HG03097 (cell line): ENCODE measurements around the gene ANKRD65.
"Not testable (repeated sequence)": the region's sequence is repeated elsewhere in the genome, so short reads cannot be mapped to it uniquely, and the experiment has no call there.

Experiments
- ATAC-seq: cut with Tn5 transposase; IDR thresholded peaks from one replicate; pipeline ENCODE4 v1.9.1; 2021; ENCODE audit not compliant: unreplicated experiment, low FRiP score

ANKRD65 gene

DNA sequence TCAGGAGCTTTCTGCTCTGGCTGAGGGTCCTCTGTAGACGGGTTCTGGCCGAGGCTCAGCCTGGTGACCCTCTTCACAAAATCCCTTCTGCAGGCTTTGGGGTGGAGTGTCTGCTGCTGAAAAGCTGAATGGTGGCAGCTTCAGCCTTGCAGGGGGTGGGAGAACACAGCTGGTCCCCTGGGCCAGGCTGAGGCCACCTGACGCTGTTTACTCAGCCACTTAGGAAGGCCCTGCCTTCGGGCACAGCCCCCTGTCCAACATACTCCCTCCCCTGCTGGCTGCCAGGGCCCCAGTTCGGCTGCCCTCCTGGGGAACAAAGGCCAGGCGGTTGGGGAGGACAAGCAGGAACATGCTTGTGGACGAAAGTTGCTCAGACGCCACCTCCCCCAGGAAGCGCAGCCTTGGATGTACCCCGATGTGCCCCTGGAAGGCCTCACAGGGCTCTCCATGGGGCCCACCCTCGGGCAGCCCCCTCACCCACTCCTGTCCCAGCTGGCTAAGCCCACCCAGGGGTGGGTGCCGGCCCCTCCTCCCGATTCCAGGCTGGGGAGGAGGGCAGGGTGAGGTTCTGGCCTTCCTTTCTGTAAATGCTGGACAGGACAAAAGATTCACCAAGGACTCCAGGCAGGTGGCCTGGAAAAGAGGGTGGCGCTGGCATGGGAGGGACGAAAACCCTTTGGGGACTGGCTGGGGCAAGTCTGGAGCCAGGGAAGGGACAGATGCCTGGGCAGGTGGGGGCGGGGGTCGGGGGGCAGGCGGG is at the start of gene ANKRD65:
TSS of gene ANKRD65 (minus strand) at position 130 of the 760 bp plus-strand sequence. CDS start 271 bp downstream, outside the sequence.
- no peak for ATAC-seq

GRCh38 chr1:1468196-1468985 is 47.3 kb upstream of the ANKRD65 start:
- ATAC-seq, result not testable (repeated sequence)

DNA sequence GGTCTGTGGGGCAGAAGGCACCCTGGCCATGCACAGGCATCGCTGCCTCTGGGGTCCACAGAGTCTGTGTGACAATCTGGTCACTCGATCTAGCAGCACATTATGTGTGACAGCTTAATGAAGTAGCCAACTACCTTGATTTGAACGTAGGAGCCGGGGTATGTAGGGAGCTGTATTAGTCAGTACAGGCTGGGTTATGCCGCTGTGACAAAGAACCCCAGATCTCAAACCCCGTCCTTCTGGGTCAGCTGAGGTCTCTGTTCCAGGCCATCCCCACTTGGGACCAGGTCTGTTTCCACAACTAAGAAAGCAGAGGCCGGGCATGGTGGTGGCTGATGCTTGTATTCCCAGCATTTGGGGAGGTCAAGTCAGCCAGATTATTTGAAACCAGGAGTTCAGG is 42.2 kb upstream of the ANKRD65 start:
- ATAC-seq, result no peak

DNA sequence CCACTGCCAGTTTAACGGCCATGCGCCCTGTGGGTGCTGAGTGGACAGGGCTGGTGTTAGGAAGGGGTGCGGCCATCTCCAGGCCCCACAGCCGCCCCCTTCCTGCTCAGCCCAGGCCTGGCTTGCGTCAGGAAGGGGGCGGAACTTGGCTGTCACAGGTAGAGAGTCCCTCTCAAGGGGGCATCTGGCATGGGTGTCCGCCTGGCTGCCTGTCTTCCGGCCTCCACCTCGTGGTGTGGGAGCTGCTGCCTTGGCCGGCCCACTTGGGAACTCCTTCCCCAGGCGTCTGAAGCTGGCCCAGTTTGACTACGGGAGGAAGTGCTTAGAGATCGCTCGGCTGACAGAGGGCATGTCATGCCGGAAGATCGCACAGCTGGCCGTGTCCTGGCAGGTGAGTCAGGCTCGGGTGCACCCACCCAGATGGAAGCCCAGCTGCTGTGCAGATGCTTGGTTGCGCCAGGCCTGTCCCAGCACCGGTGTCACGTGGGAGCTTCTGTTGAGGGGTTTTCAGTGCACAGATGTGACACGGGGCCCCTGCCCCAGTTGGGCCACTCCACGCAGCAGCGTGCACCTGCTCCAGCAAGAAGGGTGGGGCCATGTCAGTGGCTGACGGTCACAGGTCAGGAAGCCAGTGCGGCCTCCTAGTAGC is 41.4 kb upstream of the ANKRD65 start:
- ATAC-seq, result no peak

DNA sequence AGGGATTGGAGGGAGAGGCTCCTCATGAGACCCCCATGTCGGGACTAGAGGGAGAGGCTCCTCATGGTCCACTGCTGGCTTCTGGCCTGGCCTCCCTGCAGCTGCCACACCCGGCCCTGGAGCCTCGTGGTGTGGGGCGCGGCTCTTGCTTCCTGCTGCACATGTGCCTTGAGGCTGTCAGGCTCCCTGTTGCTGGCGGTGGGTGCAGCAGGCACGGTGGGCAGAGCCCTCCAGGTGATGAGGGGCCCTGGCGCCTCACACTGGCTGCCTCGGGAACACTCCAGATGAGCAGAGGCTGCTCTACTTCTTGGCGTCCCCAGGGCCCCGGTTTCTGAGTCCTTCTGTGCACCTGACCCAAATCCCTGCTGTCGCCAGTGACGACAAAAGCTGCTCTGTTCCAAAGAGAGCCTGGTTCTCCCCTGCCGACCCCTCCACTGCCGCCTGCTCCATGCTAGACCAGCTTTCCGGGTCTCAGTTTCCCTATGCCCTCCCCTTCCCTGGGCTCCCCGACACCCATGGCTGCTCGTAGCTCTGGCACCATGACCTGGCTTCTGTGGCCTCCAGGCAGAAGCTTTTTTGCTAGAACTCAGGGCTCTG is 40.7 kb upstream of the ANKRD65 start:
- ATAC-seq, result no peak

DNA sequence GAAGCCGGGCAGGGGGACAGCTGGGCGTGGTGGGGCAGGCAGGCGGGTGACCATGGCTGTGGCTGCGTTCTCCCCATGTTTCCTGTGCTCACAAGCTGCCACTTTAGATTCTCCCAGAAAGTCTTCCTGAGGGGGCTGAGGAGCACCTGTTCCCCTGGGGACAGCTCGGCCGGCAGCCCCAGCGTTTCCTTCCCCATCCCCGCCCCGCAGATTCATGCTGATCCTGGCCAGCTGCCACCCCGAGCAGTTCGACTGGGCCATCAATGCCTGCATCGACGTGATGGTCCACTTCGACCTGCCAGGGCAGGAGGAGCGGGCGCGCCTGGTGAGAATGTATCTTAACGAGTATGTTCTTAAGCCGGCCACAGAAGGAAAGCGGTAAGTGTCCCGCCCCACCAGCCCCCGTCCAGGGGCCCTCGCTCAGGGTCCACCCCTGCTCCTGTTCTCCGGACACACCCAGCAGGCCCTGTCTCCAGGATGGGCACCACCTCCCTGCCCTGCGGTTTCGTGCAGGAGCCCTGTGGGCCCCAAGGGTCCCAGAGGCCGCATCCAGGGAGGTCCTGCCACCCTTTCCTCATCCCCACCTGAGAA is 39.6 kb upstream of the ANKRD65 start:
- no peak for ATAC-seq

GRCh38 chr1:1459711-1460110 is 38.6 kb upstream of the ANKRD65 start:
- not testable (repeated sequence) for ATAC-seq

DNA sequence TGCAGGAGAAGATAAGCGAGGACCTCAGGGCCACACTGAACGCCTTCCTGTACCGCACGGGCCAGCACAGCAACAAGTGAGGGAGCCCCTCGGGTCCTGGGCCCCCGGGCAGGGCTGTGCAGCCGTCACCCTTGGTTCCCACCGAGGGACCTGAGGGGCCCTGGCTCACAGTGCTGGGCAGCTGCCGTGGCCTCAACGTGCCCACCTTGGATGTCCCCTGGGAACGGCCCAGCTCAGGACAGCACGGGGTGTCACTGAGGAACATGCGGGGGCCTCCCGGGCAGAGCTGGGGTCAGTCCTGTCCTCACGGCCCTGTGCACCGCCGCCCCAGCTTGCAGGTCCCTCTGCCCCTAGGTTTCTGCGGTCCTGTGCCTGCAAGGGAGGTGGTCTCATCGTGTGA is 38.1 kb upstream of the ANKRD65 start:
- ATAC-seq, result not testable (repeated sequence)

- ATAC-seq, result not testable (repeated sequence)
Observed at GRCh38 chr1:1456683-1457255, 35.7 kb upstream of the ANKRD65 start.

DNA sequence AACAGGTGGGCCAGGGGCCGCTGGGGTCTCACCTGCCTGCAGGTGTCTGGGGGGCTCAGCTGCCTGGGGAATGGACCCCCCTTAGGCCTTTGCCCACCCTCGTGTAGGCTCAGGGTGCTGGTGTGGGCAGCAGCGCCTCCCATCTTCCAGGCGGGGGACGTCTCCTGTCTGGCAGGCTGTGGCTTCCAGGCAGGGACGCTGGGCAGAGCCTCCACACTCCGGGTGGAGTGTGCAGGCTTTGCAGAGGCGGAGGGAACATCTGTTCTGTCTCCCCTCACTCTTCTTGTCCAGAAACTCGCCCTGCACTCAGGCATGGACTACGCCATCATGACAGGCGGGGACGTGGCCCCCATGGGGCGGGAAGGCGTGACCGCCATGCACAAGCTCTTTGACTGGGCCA is 34.9 kb upstream of the ANKRD65 start:
- not testable (repeated sequence) for ATAC-seq

GRCh38 chr1:1455366-1455884 is 34.3 kb upstream of the ANKRD65 start:
- ATAC-seq, result no peak

DNA sequence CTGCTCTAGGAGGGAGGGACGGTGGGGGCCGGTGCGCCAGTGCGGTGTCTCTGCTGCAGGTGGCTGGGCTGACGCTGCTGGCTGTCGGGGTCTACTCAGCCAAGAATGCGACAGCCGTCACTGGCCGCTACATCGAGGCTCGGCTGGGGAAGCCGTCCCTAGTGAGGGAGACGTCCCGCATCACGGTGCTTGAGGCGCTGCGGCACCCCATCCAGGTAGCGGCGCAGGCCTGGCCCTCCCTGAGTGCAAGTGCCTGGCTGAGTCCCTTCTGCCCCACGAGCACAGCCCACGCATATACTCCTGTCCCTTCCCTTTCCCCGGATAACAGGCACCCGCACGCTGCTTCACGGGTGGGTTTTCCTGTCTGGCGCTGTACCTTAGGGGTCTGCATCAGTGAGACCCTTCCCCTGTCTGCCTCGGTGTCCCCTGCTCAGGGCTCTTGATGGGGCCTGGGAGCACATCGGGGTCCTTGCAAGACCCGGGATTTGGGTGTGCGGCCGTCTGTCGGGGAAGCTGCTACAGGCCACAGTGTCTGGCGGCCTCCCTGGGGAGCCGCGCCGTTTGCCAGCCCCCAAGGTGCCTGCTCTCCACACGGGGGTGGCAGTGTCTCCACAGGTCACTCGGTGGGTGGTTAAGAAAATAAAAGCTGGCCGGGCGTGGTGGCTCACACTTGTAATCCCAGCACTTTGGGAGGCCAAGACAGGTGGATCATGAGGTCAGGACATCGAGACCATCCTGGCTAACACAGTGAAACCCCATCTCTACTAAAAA is 33.4 kb upstream of the ANKRD65 start:
- not testable (repeated sequence) for ATAC-seq

- no peak for ATAC-seq
Observed at GRCh38 chr1:1452882-1453281, 31.8 kb upstream of the ANKRD65 start.

DNA sequence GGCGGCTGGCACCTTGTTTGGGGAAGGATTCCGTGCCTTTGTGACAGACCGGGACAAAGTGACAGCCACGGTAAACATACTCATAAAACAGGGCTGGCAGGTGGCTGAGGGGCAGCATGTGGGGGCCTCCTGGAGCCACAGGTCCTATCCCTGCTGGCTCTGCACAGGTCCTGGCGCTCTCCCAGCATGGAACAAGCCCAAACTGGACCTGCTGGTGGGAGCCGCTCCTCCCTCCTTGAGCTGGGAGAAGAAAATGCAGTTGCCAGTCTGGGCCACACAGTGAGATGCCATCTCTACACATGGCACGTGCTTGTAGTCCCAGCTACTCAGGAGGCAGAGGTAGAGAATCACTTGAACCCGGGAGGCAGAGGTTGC is 31.3 kb upstream of the ANKRD65 start:
- ATAC-seq, result not testable (repeated sequence)

GRCh38 chr1:1451696-1452364 is 30.8 kb upstream of the ANKRD65 start:
- ATAC-seq, result no peak

DNA sequence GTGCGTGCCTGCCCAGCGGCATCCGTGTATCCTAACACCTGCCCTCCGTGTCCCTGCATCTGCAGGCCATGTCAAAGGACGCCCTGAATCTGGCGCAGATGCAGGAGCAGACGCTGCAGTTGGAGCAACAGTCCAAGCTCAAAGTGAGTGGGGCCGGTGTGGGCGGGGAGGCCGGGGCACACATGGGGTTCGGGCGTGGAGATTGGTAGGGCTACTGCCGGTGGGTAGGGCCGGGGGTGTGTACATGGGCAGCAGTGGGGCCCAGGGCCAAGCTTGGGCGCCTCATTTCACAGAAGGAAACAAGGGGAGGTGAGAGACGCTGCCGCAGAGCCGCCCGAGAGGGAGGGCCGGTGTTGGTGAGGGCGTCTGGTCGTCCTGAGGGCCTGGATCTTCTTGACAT is 29.5 kb upstream of the ANKRD65 start:
- ATAC-seq, result not testable (repeated sequence)

GRCh38 chr1:1449099-1449739 is 28.1 kb upstream of the ANKRD65 start, which contains the start of gene ATAD3C:
TSS of gene ATAD3C (plus strand) at chr1:1449689. CDS start at chr1:1450684, 995 bp downstream.
- ATAC-seq, result no peak

DNA sequence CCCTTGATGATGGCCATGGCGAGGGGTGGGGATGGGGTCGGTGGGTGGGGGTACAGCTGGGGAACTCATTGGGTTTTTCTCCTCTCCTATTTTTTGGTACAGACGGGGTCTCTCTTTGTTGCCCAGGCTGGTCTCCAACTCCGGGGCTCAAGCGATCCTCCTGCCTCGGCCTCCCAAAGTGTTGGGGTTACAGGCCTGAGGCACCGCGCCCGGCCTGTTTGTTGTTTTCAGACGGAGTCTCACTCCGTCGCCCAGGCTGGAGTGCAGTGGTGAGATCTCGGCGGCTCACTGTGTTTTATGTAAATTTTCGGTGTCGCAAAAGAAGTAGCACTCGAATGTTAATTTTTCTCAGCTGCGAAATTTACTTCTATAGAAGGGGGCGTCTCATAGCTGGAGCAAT is 25.6 kb upstream of the ANKRD65 start:
- not testable (repeated sequence) for ATAC-seq
